ENCODE results near the gene UBXN10.

Gene UBXN10

GRCh38 chr1:20147846-20148570 lies 37.9 kb upstream of the UBXN10 start:
- CTCF ChIA-PET: no interaction called here
- Mint-ChIP-seq H3K4me1 (peaks cover 3% of the 10 kb centered on the region), H3K36me3 (no peaks in the 10 kb centered on the region), H3K27me3 (peaks cover 31% of the 10 kb centered on the region), H3K27ac (no peak overlapping the region), H3K4me3 (no peak overlapping the region), H3K9me3 (no peaks in the 10 kb centered on the region)
- no peak for DNase-seq

- H3K27ac Mint-ChIP-seq: no peak overlapping the region
- H3K4me1 Mint-ChIP-seq: peaks cover 5% of the 10 kb centered on the region
- no peak overlapping the region for H3K4me3 Mint-ChIP-seq
- H3K36me3 Mint-ChIP-seq: no peaks in the 10 kb centered on the region
- H3K27me3 Mint-ChIP-seq: peaks cover 31% of the 10 kb centered on the region
- CTCF ChIA-PET: no interaction called here
- peak; percentile 18 for DNase-seq
- no peaks in the 10 kb centered on the region for H3K9me3 Mint-ChIP-seq
Observed at GRCh38 chr1:20148571-20149500, 37.1 kb upstream of the UBXN10 start.

DNA sequence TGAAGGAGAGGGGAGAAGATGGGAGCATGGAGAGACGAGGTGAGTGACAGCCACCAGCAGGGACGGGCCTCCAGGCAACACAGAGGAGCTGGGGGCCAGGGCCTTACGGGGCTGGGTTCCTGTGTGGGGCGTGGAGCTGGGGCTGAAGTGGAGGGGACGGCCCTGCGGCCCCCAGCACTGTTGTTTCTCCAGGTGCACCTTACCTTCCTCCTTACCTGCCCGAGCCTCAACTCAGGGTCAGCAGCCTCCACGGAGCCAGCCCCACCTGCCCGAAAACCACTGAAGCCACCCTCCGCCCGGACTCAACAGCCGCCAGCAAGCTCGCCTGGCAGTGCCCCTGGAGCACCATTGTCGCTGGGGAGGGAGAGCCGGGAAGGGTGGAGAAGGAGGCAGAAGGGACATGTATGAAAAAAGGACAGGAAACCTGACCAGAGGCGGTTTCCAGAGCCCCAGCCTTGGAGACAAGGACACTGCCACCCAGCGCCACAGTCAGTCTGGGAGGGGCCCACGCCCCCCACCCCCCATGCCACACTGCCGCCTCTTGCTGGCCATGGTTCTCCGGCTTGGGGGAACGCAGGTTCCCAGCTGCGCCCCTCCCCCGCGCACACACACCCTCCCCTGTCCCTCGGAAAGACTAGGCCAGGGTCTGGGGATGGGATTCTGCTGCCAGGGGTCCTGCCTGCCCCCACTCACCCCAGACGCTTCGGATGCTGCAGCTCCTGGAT lies 36.1 kb upstream of the UBXN10 start:
- H3K9me3 Mint-ChIP-seq: no peaks in the 10 kb centered on the region
- peaks cover 14% of the 10 kb centered on the region for H3K4me1 Mint-ChIP-seq
- no peaks in the 10 kb centered on the region for H3K36me3 Mint-ChIP-seq
- peaks cover 31% of the 10 kb centered on the region for H3K27me3 Mint-ChIP-seq
- H3K4me3 Mint-ChIP-seq: no peak overlapping the region
- DNase-seq: peak; percentile 11
- no peak overlapping the region for H3K27ac Mint-ChIP-seq
- CTCF ChIA-PET: interaction anchor here (4.5 kb wide), 1 partner anchor 232 kb away, joined by 51 read pairs; no protein-coding TSS in a partner anchor

DNA sequence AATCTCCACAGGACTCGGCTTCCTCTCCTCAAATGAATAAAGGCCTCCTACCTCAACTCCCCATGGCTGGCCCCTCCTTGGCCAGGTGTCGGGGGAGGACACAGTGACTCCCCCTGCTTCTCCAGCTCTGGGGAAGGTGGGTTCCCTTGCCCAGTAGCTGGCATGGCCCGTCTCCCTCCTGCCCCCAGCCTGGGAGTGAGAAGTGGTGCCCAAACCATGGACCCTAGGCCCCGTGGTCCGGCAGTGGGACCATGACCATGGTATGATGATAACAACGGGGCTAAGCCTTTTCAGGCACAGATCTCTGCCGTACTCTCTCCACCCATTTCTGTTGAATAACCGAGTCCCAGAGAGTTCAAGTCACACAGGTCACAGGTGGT lies 35.6 kb upstream of the UBXN10 start:
- peak; percentile 18 for DNase-seq
- Mint-ChIP-seq H3K27ac (no peak overlapping the region), H3K36me3 (no peaks in the 10 kb centered on the region), H3K27me3 (peaks cover 31% of the 10 kb centered on the region), H3K4me3 (no peak overlapping the region), H3K4me1 (peaks cover 16% of the 10 kb centered on the region), H3K9me3 (no peaks in the 10 kb centered on the region)
- CTCF ChIA-PET: interaction anchor here (1.1 to 4.5 kb wide), 4 partner anchors 44 to 488 kb away, joined by 3 to 51 read pairs (median 15); no protein-coding TSS in a partner anchor

DNA sequence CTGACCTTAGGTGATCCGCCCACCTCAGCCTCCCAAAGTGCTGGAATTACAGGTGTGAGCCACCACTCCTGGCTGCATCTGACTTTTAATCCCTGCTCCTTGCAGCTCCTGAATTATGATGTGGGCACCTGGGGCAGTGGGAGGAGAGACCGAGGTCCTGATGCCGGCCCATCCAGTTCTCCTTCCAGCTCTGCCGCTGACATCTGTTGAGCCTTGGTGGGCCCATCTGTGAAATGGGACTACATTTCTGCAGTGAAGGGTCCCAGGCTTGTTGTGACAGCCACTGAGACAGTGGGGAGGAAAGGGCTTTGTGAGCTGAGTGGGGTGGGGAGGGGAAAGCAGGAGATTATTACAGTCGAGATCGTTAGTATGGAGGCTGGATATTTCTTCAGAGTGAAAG lies 34.9 kb upstream of the UBXN10 start:
- Mint-ChIP-seq H3K4me1 (peaks cover 16% of the 10 kb centered on the region), H3K27ac (no peak overlapping the region), H3K4me3 (no peak overlapping the region), H3K36me3 (no peaks in the 10 kb centered on the region), H3K27me3 (peaks cover 29% of the 10 kb centered on the region), H3K9me3 (no peaks in the 10 kb centered on the region)
- DNase-seq: peak; percentile 15
- CTCF ChIA-PET: interaction anchor here (1.1 to 4.5 kb wide), 6 partner anchors 43 to 489 kb away, joined by 3 to 51 read pairs (median 8); no protein-coding TSS in a partner anchor

GRCh38 chr1:20151906-20152598 lies 33.8 kb upstream of the UBXN10 start:
- CTCF ChIA-PET: interaction anchor here (0.8 to 4.5 kb wide), 16 partner anchors 9 to 437 kb away, joined by 3 to 51 read pairs (median 4); no protein-coding TSS in a partner anchor
- no peak overlapping the region for H3K27ac Mint-ChIP-seq

GRCh38 chr1:20152599-20152930 lies 33.3 kb upstream of the UBXN10 start:
- CTCF ChIA-PET: interaction anchor here (0.5 to 4.5 kb wide), 12 partner anchors 10 to 303 kb away, joined by 3 to 51 read pairs (median 6); no protein-coding TSS in a partner anchor
- DNase-seq: no peak
- Mint-ChIP-seq H3K4me3 (peak overlapping the region; percentile 69), H3K9me3 (no peaks in the 10 kb centered on the region), H3K4me1 (peaks cover 16% of the 10 kb centered on the region), H3K27ac (no peak overlapping the region), H3K27me3 (peaks cover 28% of the 10 kb centered on the region), H3K36me3 (no peaks in the 10 kb centered on the region)

More at GRCh38 chr1:20151906-20152598, 33.8 kb upstream of the UBXN10 start:
- H3K27me3 Mint-ChIP-seq: peaks cover 27% of the 10 kb centered on the region
- peak; percentile 85 for DNase-seq
- peak overlapping the region; percentile 69 for H3K4me3 Mint-ChIP-seq
- H3K36me3 Mint-ChIP-seq: no peaks in the 10 kb centered on the region
- H3K9me3 Mint-ChIP-seq: no peaks in the 10 kb centered on the region
- H3K4me1 Mint-ChIP-seq: peaks cover 16% of the 10 kb centered on the region

GRCh38 chr1:20153000-20153418 lies 32.9 kb upstream of the UBXN10 start:
- Mint-ChIP-seq H3K27me3 (peaks cover 25% of the 10 kb centered on the region), H3K4me1 (peaks cover 16% of the 10 kb centered on the region), H3K4me3 (no peak overlapping the region), H3K36me3 (no peaks in the 10 kb centered on the region), H3K9me3 (no peaks in the 10 kb centered on the region), H3K27ac (no peak overlapping the region)
- no peak for DNase-seq
- CTCF ChIA-PET: interaction anchor here (0.5 to 4.5 kb wide), 12 partner anchors 9 to 304 kb away, joined by 3 to 51 read pairs (median 6); no protein-coding TSS in a partner anchor

DNA sequence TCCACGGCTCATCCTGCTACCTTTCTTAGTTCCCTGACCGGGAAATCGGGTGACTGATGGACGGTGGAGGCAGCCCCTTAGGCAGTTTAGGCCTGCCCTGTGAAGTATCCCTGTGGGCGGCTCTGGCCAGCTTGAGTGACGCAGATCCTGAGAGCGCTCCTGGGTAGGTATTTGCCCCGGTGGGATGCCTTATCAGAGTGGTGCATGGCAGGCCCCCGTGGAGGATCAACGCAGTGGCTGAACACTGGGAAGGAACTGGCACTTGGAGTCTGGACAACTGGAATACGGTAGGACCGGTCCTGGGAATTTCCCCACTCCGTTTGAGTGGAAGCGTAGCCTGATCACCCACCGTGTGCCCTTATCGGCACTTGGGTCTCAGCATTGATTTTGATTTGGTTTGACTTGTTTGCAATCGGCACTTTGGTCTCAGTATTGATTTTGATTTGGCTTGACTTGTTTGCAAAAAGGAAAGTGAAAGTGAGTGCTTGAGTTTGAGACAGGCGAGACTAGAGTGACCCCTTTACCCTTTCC lies 31.5 kb upstream of the UBXN10 start:
- Mint-ChIP-seq H3K9me3 (peaks cover 7% of the 10 kb centered on the region), H3K4me1 (peaks cover 16% of the 10 kb centered on the region), H3K4me3 (no peak overlapping the region), H3K36me3 (no peaks in the 10 kb centered on the region), H3K27me3 (peaks cover 18% of the 10 kb centered on the region), H3K27ac (peak overlapping the region; percentile 76)
- CTCF ChIA-PET: interaction anchor here (0.8 to 4.5 kb wide), 8 partner anchors 8 to 272 kb away, joined by 3 to 51 read pairs (median 5); partner anchors contain the start of gene OTUD3
- DNase-seq: no peak

GRCh38 chr1:20158358-20159070 lies 27.4 kb upstream of the UBXN10 start:
- H3K9me3 Mint-ChIP-seq: peaks cover 31% of the 10 kb centered on the region
- H3K4me1 Mint-ChIP-seq: peaks cover 13% of the 10 kb centered on the region
- H3K27me3 Mint-ChIP-seq: peaks cover 22% of the 10 kb centered on the region
- no peaks in the 10 kb centered on the region for H3K36me3 Mint-ChIP-seq
- CTCF ChIA-PET: interaction anchor here (4.0 kb wide), 1 partner anchor 36 kb away, joined by 25 read pairs; no protein-coding TSS in a partner anchor
- no peak overlapping the region for H3K27ac Mint-ChIP-seq
- no peak for DNase-seq
- no peak overlapping the region for H3K4me3 Mint-ChIP-seq

DNA sequence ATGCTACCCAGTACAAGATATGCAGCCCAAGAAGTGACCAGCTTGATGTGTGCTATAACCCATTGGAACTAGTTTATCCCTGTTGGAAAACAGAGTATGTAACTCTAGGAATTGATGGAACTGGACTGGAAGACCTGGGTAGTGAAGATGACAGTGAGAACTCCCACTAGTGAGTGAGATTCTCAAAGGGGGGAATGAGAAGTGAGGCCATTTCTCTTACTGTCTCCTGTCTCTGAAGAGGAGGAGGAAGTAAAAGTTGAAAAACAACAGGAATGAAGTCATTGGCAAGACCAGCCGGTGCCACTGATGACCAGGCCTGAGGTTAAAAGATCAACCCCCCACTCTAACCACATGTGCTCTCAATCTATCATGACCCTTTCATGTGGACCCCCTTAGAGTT lies 25.9 kb upstream of the UBXN10 start:
- Mint-ChIP-seq H3K9me3 (peaks cover 35% of the 10 kb centered on the region), H3K36me3 (no peaks in the 10 kb centered on the region), H3K27me3 (peaks cover 36% of the 10 kb centered on the region), H3K4me1 (no peaks in the 10 kb centered on the region), H3K27ac (no peak overlapping the region), H3K4me3 (no peak overlapping the region)
- no peak for DNase-seq
- CTCF ChIA-PET: interaction anchor here (1.3 to 10.2 kb wide), 3 partner anchors 20 to 35 kb away, joined by 3 to 146 read pairs (median 25); no protein-coding TSS in a partner anchor

DNA sequence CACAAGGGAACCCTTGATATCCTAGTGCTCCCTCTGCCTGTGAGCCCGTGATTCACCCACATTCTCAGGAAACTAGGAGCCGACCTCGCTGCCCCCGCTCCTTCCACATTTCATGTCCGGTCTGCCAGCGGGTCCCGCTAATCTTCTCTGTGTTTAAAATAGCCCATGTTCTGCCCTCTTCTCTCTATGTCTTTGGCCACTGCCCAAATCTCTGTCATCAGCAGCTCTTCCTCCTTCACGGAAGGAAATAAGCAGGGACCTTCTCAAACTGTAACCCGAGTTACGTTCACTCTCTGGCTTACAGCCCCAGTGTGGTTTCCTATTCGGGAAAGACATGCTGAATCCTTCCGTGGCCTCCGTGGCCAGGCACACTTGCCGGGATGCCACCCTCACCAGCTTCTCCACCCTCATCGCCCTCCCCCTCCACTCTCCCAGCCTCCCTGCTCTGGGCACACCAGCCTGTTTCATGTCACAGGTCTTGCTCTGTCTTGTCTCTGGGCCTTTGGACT lies 21.1 kb upstream of the UBXN10 start:
- H3K4me3 Mint-ChIP-seq: no peak overlapping the region
- peaks cover 57% of the 10 kb centered on the region for H3K27me3 Mint-ChIP-seq
- no peak for DNase-seq
- peaks cover 29% of the 10 kb centered on the region for H3K9me3 Mint-ChIP-seq
- no peaks in the 10 kb centered on the region for H3K4me1 Mint-ChIP-seq
- CTCF ChIA-PET: interaction anchor here (1.0 to 10.2 kb wide), 5 partner anchors 13 to 330 kb away, joined by 3 to 146 read pairs (median 3); no protein-coding TSS in a partner anchor
- H3K27ac Mint-ChIP-seq: no peak overlapping the region
- peaks cover 3% of the 10 kb centered on the region for H3K36me3 Mint-ChIP-seq
